Prostate gland (tissue), 2 donors: ENCODE data around the gene TNS4. TPM values are rescaled to one million over a fixed set of nuclear protein-coding genes. Genes with fewer than 3 reads are reported as not detected.

Source experiments
- DNase-seq: peaks from one replicate; pipeline ENCODE4 v3.0.0-alpha.2; 2019; ENCODE audit warnings: low spot score
- H3K27ac ChIP-seq, 2 donors: fragments of 200-600 bp; sonication (generic); 2 replicates each; pipeline ENCODE4 v1.5.1; 2017 to 2019
- H3K27me3 ChIP-seq: fragments of 200-600 bp; sonication (generic); replicated peaks from 2 replicates; pipeline ENCODE4 v1.5.1; 2019; ENCODE audit not compliant: insufficient read depth
- H3K36me3 ChIP-seq, 2 donors: fragments of 200-600 bp; sonication (generic); 1 replicate in 1 of 2; 2 replicates in 1 of 2; pipeline versions ENCODE4 v1.5.1 to v1.8.1; 2017 to 2019
- H3K4me1 ChIP-seq: fragments of 200-600 bp; sonication (generic); replicated peaks from 2 replicates; pipeline ENCODE4 v1.5.1; 2019
- H3K4me3 ChIP-seq, 2 donors: fragments of 200-600 bp; sonication (generic); 2 replicates each; pipeline ENCODE4 v1.5.1; 2017 to 2019
- H3K9me3 ChIP-seq: fragments of 200-600 bp; sonication (generic); 2 replicates; pipeline ENCODE4 v1.5.1; 2017
- CTCF ChIP-seq, 4 experiments: fragments of 200-600 bp in 2 of 4; fragments of 450-650 bp in 2 of 4; sonication (generic) in 2 of 4; IDR thresholded peaks; 1 replicate in 3 of 4; 2 replicates in 1 of 4; pipeline ENCODE4 v1.5.1; 2016 to 2019; ENCODE audit warnings: antibody characterized with exemption in 4 of 4, mild to moderate bottlenecking in 2 of 4, moderate library complexity in 2 of 4
- POLR2A ChIP-seq: fragments of 450-650 bp; IDR thresholded peaks from one replicate; pipeline ENCODE4 v1.6.1; 2016; ENCODE audit warnings: antibody characterized with exemption, mild to moderate bottlenecking
- POLR2AphosphoS5 ChIP-seq: sonication (generic); formaldehyde crosslinking; IDR thresholded peaks from one replicate; pipeline ENCODE4 v1.6.1; 2017; ENCODE audit warnings: antibody characterized with exemption
- WGBS: methylation state at CpG from one replicate; pipeline ENCODE4 v1.1.5; 2018; 5-methylcytosine and 5-hydroxymethylcytosine counted together
- intact Hi-C: fragments of 100-400 bp; cut with DNase I; formaldehyde crosslinking; loops from one replicate; pipeline ENCODE4 v1.14.2; 2022
- total RNA-seq, 2 donors: library from RNA; depleted of rRNA; stranded (reverse); fragments of >200 nt; gene quantifications; one replicate each; pipeline ENCODE4 v1.1.0, GENCODE V29; 2016

The TNS4 gene
- total RNA-seq, 2 donors from 2014 or later, result 51.3 to 56.1 TPM

GRCh38 chr17:40516581-40517285, 15.3 kb upstream of the TNS4 start:
- WGBS, result 48% methylated on average over 3 of the region's 3 CpGs
- no peak for DNase-seq
- no peaks in the 10 kb centered on the region for H3K4me1 ChIP-seq

GRCh38 chr17:40515491-40516041, 14.1 kb upstream of the TNS4 start:
- H3K36me3 ChIP-seq, result no peaks in the 10 kb centered on the region
- no peaks in the 10 kb centered on the region for H3K9me3 ChIP-seq
- WGBS, result 83% methylated on average over 11 of the region's 11 CpGs
- H3K4me3 ChIP-seq, result no peak overlapping the region
- TF ChIP-seq CTCF (IDR thresholded peaks at IDR 0.05) (no peak), POLR2AphosphoS5 (no peak), POLR2A (no peak)
- intact Hi-C loops, result no loop called here
- no peak for DNase-seq
- no peak overlapping the region for H3K27ac ChIP-seq
- H3K4me1 ChIP-seq, result no peaks in the 10 kb centered on the region
- H3K27me3 ChIP-seq, result no peaks in the 10 kb centered on the region

More at GRCh38 chr17:40516581-40517285, 15.3 kb upstream of the TNS4 start:
- H3K27me3 ChIP-seq, result no peaks in the 10 kb centered on the region
- H3K27ac ChIP-seq, result no peak overlapping the region
- H3K4me3 ChIP-seq, result no peak overlapping the region
- TF ChIP-seq CTCF (IDR thresholded peaks at IDR 0.05) (no peak), POLR2A (no peak), POLR2AphosphoS5 (no peak)
- H3K9me3 ChIP-seq, result no peaks in the 10 kb centered on the region
- intact Hi-C loops, result no loop called here
- no peaks in the 10 kb centered on the region for H3K36me3 ChIP-seq

- no peak for DNase-seq
- H3K36me3 ChIP-seq, result no peaks in the 10 kb centered on the region
- WGBS, result 90% methylated on average over 4 of the region's 4 CpGs
Observed at GRCh38 chr17:40515011-40515410, 13.6 kb upstream of the TNS4 start.

GRCh38 chr17:40514013-40514875, 12.8 kb upstream of the TNS4 start:
- WGBS, result 90% methylated on average over 7 of the region's 7 CpGs
- DNase-seq, result no peak
- H3K4me1 ChIP-seq, result no peaks in the 10 kb centered on the region

More at GRCh38 chr17:40515011-40515410, 13.6 kb upstream of the TNS4 start:
- Histone ChIP-seq H3K4me1 (no peaks in the 10 kb centered on the region), H3K9me3 (no peaks in the 10 kb centered on the region), H3K4me3 (no peak overlapping the region), H3K27me3 (no peaks in the 10 kb centered on the region), H3K27ac (no peak overlapping the region)
- no peak for TF ChIP-seq POLR2A
- no peak for TF ChIP-seq CTCF (IDR thresholded peaks at IDR 0.05)
- no peak for TF ChIP-seq POLR2AphosphoS5
- intact Hi-C loops, result no loop called here

More at GRCh38 chr17:40514013-40514875, 12.8 kb upstream of the TNS4 start:
- no peaks in the 10 kb centered on the region for H3K9me3 ChIP-seq
- intact Hi-C loops, result no loop called here
- no peak for TF ChIP-seq POLR2AphosphoS5
- no peak for TF ChIP-seq POLR2A
- no peak for TF ChIP-seq CTCF (IDR thresholded peaks at IDR 0.05)
- no peaks in the 10 kb centered on the region for H3K36me3 ChIP-seq
- no peak overlapping the region for H3K4me3 ChIP-seq
- H3K27ac ChIP-seq, result no peak overlapping the region
- no peaks in the 10 kb centered on the region for H3K27me3 ChIP-seq
